ENCODE measurements around the gene MSI2.
A peak's percentile ranks its signal among the peaks of the same experiment; 100 is the strongest.

Gene MSI2

DNA sequence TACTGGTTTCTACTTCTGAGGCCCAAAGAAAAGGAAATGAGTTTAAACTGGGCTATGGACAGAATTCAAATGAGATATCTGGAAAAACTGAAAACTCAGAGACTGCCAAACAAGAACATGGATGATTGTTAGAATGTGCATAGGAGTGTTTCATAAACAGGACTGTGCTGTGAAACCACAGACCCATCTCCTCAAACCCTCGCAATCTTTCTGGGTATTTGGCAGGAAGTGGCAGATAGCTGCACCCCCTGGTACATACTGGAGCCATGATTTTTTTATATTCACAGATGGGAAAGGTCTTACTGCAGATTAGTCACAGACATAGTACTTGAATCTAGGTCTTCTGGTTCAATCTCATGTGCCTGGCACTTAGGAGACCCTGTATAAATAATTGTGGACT is 343.8 kb downstream of the MSI2 start:
- no peak overlapping the region for H3K4me3 ChIP-seq (ENCODE audit: insufficient read depth, low read length, poor library complexity, severe bottlenecking)
- no peaks in the 10 kb centered on the region for H3K79me2 ChIP-seq (ENCODE audit: insufficient read depth, low read length)
- H3K4me2 ChIP-seq (ENCODE audit: low read depth, low read length, poor library complexity, severe bottlenecking): no peak overlapping the region
- no peak overlapping the region for H3K9ac ChIP-seq (ENCODE audit: low read length)
- TF ChIP-seq, protein P1, sequence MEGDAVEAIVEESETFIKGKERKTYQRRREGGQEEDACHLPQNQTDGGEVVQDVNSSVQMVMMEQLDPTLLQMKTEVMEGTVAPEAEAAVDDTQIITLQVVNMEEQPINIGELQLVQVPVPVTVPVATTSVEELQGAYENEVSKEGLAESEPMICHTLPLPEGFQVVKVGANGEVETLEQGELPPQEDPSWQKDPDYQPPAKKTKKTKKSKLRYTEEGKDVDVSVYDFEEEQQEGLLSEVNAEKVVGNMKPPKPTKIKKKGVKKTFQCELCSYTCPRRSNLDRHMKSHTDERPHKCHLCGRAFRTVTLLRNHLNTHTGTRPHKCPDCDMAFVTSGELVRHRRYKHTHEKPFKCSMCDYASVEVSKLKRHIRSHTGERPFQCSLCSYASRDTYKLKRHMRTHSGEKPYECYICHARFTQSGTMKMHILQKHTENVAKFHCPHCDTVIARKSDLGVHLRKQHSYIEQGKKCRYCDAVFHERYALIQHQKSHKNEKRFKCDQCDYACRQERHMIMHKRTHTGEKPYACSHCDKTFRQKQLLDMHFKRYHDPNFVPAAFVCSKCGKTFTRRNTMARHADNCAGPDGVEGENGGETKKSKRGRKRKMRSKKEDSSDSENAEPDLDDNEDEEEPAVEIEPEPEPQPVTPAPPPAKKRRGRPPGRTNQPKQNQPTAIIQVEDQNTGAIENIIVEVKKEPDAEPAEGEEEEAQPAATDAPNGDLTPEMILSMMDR (IDR thresholded peaks at IDR 0.05; ENCODE audit: insufficient read depth, low read length, poor library complexity, severe bottlenecking): no peak
- no peak for TF ChIP-seq EZH2phosphoT487 (conservative IDR thresholded peaks at IDR 0.05; ENCODE audit: low read length)
- no peaks in the 10 kb centered on the region for H3K36me3 ChIP-seq (ENCODE audit: low read length)
- H3K27me3 ChIP-seq (ENCODE audit: low read length): no peaks in the 10 kb centered on the region
- H3K27ac ChIP-seq (ENCODE audit: low read depth, low read length): peak overlapping the region; percentile 49
- no peaks in the 10 kb centered on the region for H4K20me1 ChIP-seq (ENCODE audit: low read depth, low read length)
- H2AFZ ChIP-seq (ENCODE audit: low read depth, low read length, severe bottlenecking): no peak overlapping the region
- no peaks in the 10 kb centered on the region for H3K9me3 ChIP-seq (ENCODE audit: insufficient read depth, low read length)
- H3F3A ChIP-seq (ENCODE audit: insufficient read depth): peaks cover 19% of the 10 kb centered on the region
- no peaks in the 10 kb centered on the region for H3K9me2 ChIP-seq (replicated peaks; ENCODE audit: insufficient read depth, low read length)

DNA sequence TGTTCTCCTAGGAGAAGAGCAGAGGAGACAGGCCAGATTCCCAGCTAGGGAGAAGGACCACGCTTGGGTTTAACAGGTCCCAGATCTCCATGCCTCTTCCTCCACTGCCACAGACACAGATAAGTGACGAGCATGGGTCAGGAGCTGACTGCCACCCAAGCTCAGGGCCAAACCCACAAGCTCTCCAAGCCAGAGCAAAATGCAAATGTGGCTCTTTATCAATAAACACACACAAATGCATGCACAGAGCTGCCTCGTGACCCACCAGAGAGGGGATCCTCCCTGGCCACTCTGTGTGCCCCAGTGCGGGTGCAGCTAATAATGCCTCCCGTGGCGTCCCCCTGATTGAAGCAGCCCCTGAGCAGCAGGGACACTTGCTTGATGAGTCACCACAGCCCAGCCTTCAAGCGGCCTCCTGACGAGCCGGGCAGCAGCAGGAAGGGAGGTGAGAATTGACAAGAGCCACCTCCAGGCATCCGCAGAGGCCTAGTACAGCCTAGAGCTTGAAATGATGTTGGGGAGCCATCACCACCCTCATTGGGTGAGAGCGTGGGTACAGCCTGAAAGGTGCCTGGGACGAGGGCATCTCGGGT is 344.9 kb downstream of the MSI2 start:
- no peaks in the 10 kb centered on the region for H3K9me2 ChIP-seq (replicated peaks; ENCODE audit: insufficient read depth, low read length)
- H3K36me3 ChIP-seq (ENCODE audit: low read length): no peaks in the 10 kb centered on the region
- no peaks in the 10 kb centered on the region for H4K20me1 ChIP-seq (ENCODE audit: low read depth, low read length)
- no peak for TF ChIP-seq EZH2phosphoT487 (conservative IDR thresholded peaks at IDR 0.05; ENCODE audit: low read length)
- TF ChIP-seq, protein P1 (IDR thresholded peaks at IDR 0.05; ENCODE audit: insufficient read depth, low read length, poor library complexity, severe bottlenecking): no peak
- H3K4me2 ChIP-seq (ENCODE audit: low read depth, low read length, poor library complexity, severe bottlenecking): no peak overlapping the region
- no peaks in the 10 kb centered on the region for H3K27me3 ChIP-seq (ENCODE audit: low read length)
- no peaks in the 10 kb centered on the region for H3K9me3 ChIP-seq (ENCODE audit: insufficient read depth, low read length)
- no peak overlapping the region for H3K4me3 ChIP-seq (ENCODE audit: insufficient read depth, low read length, poor library complexity, severe bottlenecking)
- no peak overlapping the region for H2AFZ ChIP-seq (ENCODE audit: low read depth, low read length, severe bottlenecking)
- H3K79me2 ChIP-seq (ENCODE audit: insufficient read depth, low read length): no peaks in the 10 kb centered on the region
- peaks cover 28% of the 10 kb centered on the region for H3F3A ChIP-seq (ENCODE audit: insufficient read depth)
- no peak overlapping the region for H3K9ac ChIP-seq (ENCODE audit: low read length)
- H3K27ac ChIP-seq (ENCODE audit: low read depth, low read length): no peak overlapping the region

DNA sequence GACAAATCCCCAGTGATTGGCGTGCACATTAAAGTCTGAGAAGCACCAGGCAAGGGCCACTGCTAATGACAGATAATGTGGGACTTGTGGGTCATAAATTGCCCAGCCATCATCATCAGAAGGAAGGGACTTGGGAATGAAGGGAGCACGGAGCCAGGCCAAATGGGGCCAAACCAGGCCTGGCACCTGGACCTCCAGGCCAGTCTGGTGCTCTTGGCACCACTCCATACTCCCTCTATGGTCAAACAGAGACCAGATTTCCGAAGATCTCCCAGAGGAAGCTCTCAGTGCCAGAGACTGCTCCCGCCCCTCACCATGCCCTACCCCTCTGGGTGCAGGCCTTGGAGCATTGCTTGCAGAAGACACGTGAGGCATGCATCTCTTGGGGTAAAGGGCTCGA is 346.6 kb downstream of the MSI2 start:
- no peaks in the 10 kb centered on the region for H3K36me3 ChIP-seq (ENCODE audit: low read length)
- peaks cover 28% of the 10 kb centered on the region for H3F3A ChIP-seq (ENCODE audit: insufficient read depth)
- no peaks in the 10 kb centered on the region for H3K9me3 ChIP-seq (ENCODE audit: insufficient read depth, low read length)
- H2AFZ ChIP-seq (ENCODE audit: low read depth, low read length, severe bottlenecking): no peak overlapping the region
- peak overlapping the region; percentile 91 for H3K27ac ChIP-seq (ENCODE audit: low read depth, low read length)
- no peak overlapping the region for H3K4me3 ChIP-seq (ENCODE audit: insufficient read depth, low read length, poor library complexity, severe bottlenecking)
- no peaks in the 10 kb centered on the region for H3K79me2 ChIP-seq (ENCODE audit: insufficient read depth, low read length)
- no peak overlapping the region for H3K4me2 ChIP-seq (ENCODE audit: low read depth, low read length, poor library complexity, severe bottlenecking)
- H4K20me1 ChIP-seq (ENCODE audit: low read depth, low read length): no peaks in the 10 kb centered on the region
- TF ChIP-seq EZH2phosphoT487 (conservative IDR thresholded peaks at IDR 0.05; ENCODE audit: low read length): no peak
- TF ChIP-seq, protein P1 (IDR thresholded peaks at IDR 0.05; ENCODE audit: insufficient read depth, low read length, poor library complexity, severe bottlenecking): no peak
- H3K9ac ChIP-seq (ENCODE audit: low read length): no peak overlapping the region
- H3K27me3 ChIP-seq (ENCODE audit: low read length): no peaks in the 10 kb centered on the region
- no peaks in the 10 kb centered on the region for H3K9me2 ChIP-seq (replicated peaks; ENCODE audit: insufficient read depth, low read length)

All from SU-DHL-6 (cell line).